NCI-H1436 treated with DMSO at 0.1 percent for 48 hours (cell line): ENCODE measurements around the gene ANG.

ENCODE experiments used
- DNase-seq: peaks from one replicate; lab custom pipeline; 2025; lab: John Stamatoyannopoulos, UW

Gene ANG

DNA sequence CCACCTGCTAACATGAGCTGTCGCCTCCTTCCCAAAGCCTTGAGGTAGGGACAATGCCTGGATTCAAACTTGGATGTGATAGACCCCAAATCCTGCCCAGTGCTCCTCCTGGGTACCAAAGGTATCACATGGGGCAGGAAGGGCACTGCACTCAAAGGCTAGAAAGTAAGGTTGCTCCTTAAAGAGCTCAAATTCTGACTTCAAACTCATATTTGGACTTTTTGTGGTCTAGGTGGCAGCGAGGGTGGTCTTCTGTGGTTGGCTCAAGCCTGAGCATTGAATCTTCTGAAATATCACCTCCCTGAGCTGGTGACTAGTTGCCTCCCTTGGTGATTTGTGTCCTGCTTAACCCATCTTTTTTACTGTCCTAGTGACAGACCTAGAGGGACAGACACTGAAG, 12.5 kb upstream of the ANG start:
- no peak for DNase-seq

DNA sequence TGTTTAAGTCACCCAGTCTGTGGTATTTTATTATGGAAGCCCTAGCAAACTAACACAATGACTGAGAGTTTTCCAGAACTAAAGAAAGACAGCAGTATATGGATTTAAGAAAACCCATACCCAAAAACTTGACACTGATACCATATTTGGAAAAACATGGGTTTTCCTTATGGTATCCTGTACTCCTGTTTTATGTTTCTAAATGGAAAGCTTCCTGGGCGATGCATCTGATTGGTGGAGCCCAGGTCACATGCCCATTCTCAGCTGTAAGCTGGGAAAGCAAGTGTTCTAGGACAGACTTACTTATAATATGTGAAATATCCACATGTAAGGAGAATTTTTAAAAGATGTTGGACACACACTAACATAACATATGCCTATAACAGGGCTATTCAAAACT, 8.7 kb upstream of the ANG start:
- DNase-seq = no peak

DNA sequence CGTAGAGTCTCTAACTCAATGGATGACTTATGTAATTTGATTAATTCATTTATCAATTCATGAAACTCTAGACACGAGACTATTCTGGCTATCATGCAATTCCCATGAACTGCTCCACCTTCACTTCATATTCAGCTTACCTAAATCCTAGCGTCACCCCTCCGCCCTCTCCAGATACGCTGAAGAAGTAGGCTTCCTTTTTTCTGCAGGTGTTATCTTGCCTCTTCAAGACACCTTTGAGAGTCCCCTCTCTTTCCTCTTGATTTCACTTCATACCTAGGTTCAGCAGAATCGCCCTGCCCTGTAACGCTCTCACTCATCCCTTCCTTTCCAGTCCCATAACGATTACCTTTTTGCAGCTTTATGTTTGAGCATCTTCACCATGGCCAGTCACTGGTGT, 8.2 kb upstream of the ANG start:
- DNase-seq = no peak

- DNase-seq = no peak
These were observed 7.7 kb upstream of the ANG start for GRCh38 chr14:20680843-20681347.

- no peak for DNase-seq
These were observed 7.0 kb upstream of the ANG start for GRCh38 chr14:20681348-20682126.

- DNase-seq = no peak
These were observed 6.5 kb upstream of the ANG start for GRCh38 chr14:20682127-20682434.

DNA sequence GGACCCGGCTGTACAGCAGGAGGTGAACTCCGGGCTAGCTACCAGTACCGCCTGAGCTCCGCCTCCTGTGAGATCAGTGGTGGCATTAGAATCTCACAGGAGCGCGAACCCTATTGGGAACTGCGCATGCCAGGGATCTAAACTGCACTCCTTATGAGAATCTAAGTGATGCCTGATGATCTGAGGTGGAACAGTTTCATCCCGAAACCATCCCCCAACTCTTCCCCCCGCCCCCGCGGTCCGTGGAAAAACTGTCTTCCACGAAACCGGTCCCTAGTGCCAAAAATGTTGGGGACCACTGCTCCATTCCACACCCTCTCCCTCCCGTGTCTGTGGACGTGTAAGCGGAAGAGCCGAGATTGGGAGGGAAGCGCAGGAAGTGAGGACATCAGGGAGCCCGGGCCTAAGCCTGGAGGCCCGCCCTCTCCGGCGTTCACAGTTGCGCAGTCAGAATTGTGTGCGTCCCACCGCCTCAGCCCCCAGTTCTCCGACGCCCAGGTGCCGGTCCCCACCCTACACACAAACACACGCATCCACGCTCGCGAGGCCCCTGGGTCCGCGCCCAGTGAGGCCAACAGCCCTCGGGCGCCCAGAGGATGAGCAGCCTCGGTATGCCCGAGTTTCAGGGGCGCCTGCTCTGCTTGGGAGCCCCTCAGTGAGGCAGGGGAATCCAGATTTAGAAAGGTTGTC, 6.0 kb upstream of the ANG start:
- peak; percentile 9 for DNase-seq

GRCh38 chr14:20683125-20683890, 5.3 kb upstream of the ANG start:
- no peak for DNase-seq

GRCh38 chr14:20683891-20684661, 4.5 kb upstream of the ANG start, which contains the start of gene RNASE4:
Gene RNASE4 (plus strand): TSS chr14:20684560. CDS start chr14:20699372, 14,812 bp downstream.
- no peak for DNase-seq

- no peak for DNase-seq
These were observed 3.7 kb upstream of the ANG start for GRCh38 chr14:20684662-20685456.

DNA sequence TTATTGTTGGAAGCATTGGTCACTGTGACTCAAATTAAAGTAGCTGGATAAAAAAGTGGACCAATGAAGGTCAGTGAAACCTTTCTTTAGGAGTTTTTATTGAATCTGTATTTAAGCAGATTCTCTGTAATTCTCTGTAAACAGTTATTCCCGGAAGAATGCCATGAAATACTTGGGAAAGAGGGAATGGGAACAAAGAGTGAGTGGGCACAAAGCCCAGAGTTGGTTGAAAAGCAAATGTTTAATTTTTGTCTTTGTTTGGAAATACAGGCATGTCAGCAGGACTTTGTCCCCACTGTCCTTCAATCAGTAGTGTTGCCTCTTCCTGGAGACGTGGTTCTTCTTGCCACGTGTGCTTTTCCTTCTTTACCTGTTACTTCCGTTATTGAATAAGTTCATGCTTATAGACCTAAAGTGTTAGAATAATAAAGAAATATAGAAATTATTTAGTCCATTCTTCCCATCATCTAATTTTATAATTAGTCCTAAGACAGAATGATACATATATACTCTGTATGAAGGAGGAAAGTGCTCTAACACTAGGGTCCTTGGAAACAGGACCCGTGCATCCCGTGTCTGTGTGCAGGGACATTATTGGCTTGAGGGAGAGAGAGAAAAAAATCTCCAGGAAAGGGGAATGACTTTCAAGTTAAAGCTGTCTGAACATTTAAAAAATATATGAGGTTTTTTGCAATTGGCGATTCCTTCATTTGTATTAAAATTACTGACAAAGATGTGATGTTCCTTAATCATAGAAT, 2.0 kb upstream of the ANG start:
- no peak for DNase-seq

GRCh38 chr14:20687362-20688166, 1.0 kb upstream of the ANG start:
- DNase-seq = no peak

DNA sequence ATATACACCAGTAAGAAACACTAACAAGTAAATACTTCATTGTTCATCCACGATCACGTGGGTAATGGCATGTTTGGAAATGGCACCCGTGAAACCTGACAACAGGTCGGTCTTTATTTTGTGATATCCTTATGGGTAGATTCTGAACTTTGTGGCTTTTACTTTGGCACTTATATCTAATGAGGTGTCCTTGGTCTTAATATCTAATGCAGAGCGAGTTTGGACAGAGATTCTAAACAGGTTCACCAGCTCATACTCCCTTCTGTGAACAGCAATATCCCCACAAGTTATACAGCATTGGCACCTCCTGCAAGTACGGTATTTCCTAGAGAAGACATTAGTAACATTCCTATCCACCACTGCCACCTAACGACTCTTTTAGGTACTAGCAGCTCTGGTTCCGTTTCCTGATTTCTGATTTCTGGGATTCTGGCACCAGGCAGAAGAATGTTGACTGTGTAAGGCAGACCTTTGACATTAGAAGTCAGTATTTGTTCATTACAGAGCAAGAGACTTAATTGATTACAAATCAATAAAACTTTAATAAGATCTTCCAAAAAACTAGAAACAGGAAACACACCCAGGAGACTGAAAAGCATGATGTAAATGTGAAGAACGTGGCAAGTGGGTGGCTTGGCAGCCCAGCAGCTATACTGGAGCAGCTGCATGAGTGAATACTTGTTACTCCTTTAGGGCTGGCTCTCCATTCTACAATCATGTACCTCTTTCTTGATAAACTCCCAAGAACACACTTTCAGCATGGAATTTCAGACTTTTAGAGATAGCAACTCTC, 2.5 kb downstream of the ANG start:
- peak; percentile 19 for DNase-seq

DNA sequence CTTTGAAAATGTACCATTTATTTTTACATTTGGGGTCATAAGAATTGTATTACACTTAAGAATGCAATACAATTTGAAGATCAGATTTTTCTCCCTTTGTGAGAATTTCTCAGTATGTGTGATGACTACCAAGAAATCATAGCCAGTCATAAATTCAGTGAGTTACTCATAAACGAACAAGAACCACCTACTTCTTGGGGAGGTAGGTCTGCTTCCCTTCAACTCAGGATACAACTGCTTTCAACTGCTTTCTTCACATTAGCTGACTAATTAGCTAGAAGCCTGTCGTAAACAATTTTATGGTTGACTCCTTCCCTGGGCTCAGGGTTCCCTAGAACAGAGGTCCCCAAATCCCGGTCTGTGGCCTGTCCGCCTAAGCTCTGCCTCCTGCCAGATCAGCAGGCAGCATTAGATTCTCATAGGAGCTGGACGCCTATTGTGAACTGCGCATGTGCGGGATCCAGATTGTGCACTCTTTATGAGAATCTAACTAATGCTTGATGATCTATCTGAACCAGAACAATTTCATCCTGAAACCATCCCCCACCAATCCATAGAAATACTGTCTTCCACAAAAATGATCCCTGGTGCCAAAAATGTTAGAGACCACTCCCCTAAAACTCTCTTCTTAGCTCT, 3.7 kb downstream of the ANG start:
- DNase-seq = no peak

DNA sequence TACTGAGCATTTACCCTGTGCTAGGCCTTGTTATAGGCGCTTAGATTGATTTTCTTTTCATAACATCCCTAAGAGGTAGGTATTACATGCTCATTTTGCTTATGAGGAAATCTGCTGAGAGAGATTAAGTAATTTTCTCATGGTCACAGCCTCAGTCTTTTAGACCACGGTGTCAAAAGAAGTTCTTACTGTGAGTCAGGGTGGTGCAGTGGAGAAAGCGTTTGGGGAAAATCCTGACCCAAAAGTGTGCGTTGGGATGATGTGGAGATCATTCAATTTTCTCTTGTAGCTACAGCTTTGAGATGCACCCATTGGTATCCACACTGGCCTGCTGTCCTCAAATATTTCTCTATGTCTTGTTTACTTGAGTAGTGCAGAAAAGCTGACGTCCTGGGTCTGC, 8.2 kb downstream of the ANG start:
- no peak for DNase-seq

DNA sequence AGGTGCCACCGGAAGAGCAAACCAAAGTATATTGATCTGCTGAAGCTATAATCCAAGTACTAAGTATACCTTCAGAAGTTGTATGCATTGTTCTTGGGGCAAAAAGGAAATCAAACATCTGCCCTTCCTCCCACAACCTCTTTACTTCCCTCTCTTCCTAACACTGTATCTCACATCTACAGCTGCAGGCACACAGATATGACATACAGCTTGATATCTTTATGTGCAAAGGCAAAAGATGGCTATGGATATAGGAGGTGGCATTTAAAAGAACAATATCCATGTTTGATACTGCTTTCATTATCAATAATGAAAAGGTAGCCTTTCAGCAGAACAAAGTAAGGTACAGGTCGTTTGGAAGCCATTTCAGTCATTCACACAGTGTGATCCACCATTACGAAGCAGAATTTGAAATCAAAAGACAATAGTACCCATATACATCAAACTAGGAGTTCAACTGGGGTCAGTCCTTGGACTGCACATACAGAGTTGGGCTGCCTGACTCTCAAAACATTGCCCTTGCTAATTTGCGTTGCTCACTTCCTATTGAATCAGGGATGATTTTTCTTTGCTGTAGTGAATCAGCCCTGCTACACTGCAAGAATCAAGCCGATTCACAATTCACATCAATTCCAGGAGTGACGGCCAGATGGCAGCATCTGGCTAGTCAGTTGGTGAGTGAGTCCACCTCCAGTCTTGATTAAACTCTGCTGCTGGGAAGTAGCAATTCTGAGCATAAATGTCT, 8.9 kb downstream of the ANG start:
- no peak for DNase-seq

GRCh38 chr14:20698018-20698329, 9.4 kb downstream of the ANG start:
- no peak for DNase-seq

- no peak for DNase-seq
These were observed 10.4 kb downstream of the ANG start for GRCh38 chr14:20698934-20699333.
